ENCODE results near the gene ASGR1. TPM values are rescaled to one million over a fixed set of nuclear protein-coding genes. Genes with fewer than 3 reads are reported as not detected.

The ASGR1 gene
- polyA plus RNA-seq, 1 donor, result 2.3 TPM

- DNase-seq (ENCODE audit: low read depth), result no peak
These were observed 37.3 kb upstream of the ASGR1 start for GRCh38 chr17:7216242-7217112.

GRCh38 chr17:7215652-7216180, 36.5 kb upstream of the ASGR1 start:
- DNase-seq (ENCODE audit: low read depth), result no peak

GRCh38 chr17:7215136-7215638, 36.0 kb upstream of the ASGR1 start:
- no peak for DNase-seq (ENCODE audit: low read depth)

GRCh38 chr17:7214300-7215135, 35.3 kb upstream of the ASGR1 start:
- peak; percentile 90 for DNase-seq (ENCODE audit: low read depth)

GRCh38 chr17:7213895-7214299, 34.7 kb upstream of the ASGR1 start:
- peak; percentile 84 for DNase-seq (ENCODE audit: low read depth)

GRCh38 chr17:7211491-7212273, 32.5 kb upstream of the ASGR1 start:
- DNase-seq (ENCODE audit: low read depth), result no peak

GRCh38 chr17:7208754-7209460, 29.7 kb upstream of the ASGR1 start:
- no peak for DNase-seq (ENCODE audit: low read depth)

GRCh38 chr17:7208027-7208571, 28.9 kb upstream of the ASGR1 start:
- DNase-seq (ENCODE audit: low read depth), result no peak

- DNase-seq (ENCODE audit: low read depth), result no peak
These were observed 28.2 kb upstream of the ASGR1 start for GRCh38 chr17:7207120-7208001.

- no peak for DNase-seq (ENCODE audit: low read depth)
These were observed 26.4 kb upstream of the ASGR1 start for GRCh38 chr17:7205561-7205960.

GRCh38 chr17:7204828-7205461, 25.8 kb upstream of the ASGR1 start:
- no peak for DNase-seq (ENCODE audit: low read depth)

GRCh38 chr17:7204336-7204735, 25.2 kb upstream of the ASGR1 start:
- DNase-seq (ENCODE audit: low read depth), result no peak

GRCh38 chr17:7203391-7203790, 24.2 kb upstream of the ASGR1 start:
- no peak for DNase-seq (ENCODE audit: low read depth)

GRCh38 chr17:7196651-7197401, 17.7 kb upstream of the ASGR1 start:
- no peak for DNase-seq (ENCODE audit: low read depth)

- no peak for DNase-seq (ENCODE audit: low read depth)
These were observed 16.8 kb upstream of the ASGR1 start for GRCh38 chr17:7195971-7196370.

GRCh38 chr17:7192271-7192937, 13.2 kb upstream of the ASGR1 start:
- DNase-seq (ENCODE audit: low read depth), result no peak

GRCh38 chr17:7191571-7192270, 12.6 kb upstream of the ASGR1 start:
- DNase-seq (ENCODE audit: low read depth), result no peak

Data from forelimb muscle (tissue), 1 donor.